IMR-90 (cell line): ENCODE results near the gene ANKRD22. TPM values are rescaled to one million over a fixed set of nuclear protein-coding genes. Genes with fewer than 3 reads are reported as not detected.

Experiments
- ATAC-seq: fragments of 200-7000 bp; cut with Tn5 transposase; 2 replicates; pipeline ENCODE4 v1.9.1; 2020; ENCODE audit warnings: low read depth, mild to moderate bottlenecking, moderate library complexity
- BruUV-seq: library from RNA; stranded (reverse); fragments of 400-500 nt; replicated peaks from 2 replicates; lab custom pipeline; 2021; lab: Mats Ljungman, UMichigan
- CTCF ChIA-PET: fragments of 300-600 bp; formaldehyde crosslinking; extraction: SDS; loops from one replicate; lab custom pipeline; 2021; ENCODE audit warnings: antibody characterized with exemption; lab: Yijun Ruan, JAX
- POLR2A ChIA-PET: fragments of 300-600 bp; sonication (Branson Sonifier 250); formaldehyde crosslinking; loops from one replicate; lab custom pipeline; 2022; ENCODE audit warnings: antibody characterized with exemption; ENCODE audit not compliant: unreplicated experiment; lab: Charles Lee
- DNase-seq: peaks from one replicate; pipeline ENCODE4 v3.0.0; 2013
- H2AFZ ChIP-seq: replicated peaks from 2 replicates; pipeline ENCODE3; 2013; ENCODE audit warnings: low read length, mild to moderate bottlenecking; ENCODE audit not compliant: poor library complexity
- H2AK5ac ChIP-seq: 2 replicates; pipeline ENCODE4 v1.6.1; 2013; ENCODE audit warnings: low read depth, low read length, inconsistent platforms
- H2AK9ac ChIP-seq: replicated peaks from 2 replicates; pipeline ENCODE3; 2013; ENCODE audit warnings: mild to moderate bottlenecking, low read depth, low read length, moderate library complexity; ENCODE audit not compliant: poor library complexity
- H2BK120ac ChIP-seq: 2 replicates; pipeline ENCODE4 v1.6.1; 2013; ENCODE audit warnings: low read depth, low read length, inconsistent platforms
- H2BK15ac ChIP-seq: 3 replicates; pipeline ENCODE4 v1.6.1; 2013; ENCODE audit warnings: low read depth, low read length, inconsistent platforms
- H2BK20ac ChIP-seq: 2 replicates; pipeline ENCODE4 v1.6.1; 2013; ENCODE audit warnings: low read depth, mild to moderate bottlenecking, inconsistent platforms, low read length, moderate library complexity
- H2BK5ac ChIP-seq: 2 replicates; pipeline ENCODE4 v1.6.1; 2013; ENCODE audit warnings: mild to moderate bottlenecking, low read depth, low read length, inconsistent platforms; ENCODE audit not compliant: poor library complexity, severe bottlenecking
- H3K14ac ChIP-seq: replicated peaks from 2 replicates; pipeline ENCODE4 v1.6.1; 2013; ENCODE audit warnings: low read depth, low read length, inconsistent platforms
- H3K18ac ChIP-seq: 2 replicates; pipeline ENCODE4 v1.6.1; 2013; ENCODE audit warnings: low read depth, low read length, control low read depth
- H3K23ac ChIP-seq: 2 replicates; pipeline ENCODE4 v1.6.1; 2013; ENCODE audit warnings: low read depth, low read length, inconsistent platforms
- H3K27ac ChIP-seq: 2 replicates; pipeline ENCODE4 v1.5.1; 2013; ENCODE audit warnings: mild to moderate bottlenecking, control low read depth, low read length; ENCODE audit not compliant: insufficient read depth
- H3K27me3 ChIP-seq: 2 replicates; pipeline ENCODE4 v1.6.1; 2013; ENCODE audit warnings: low read length; ENCODE audit not compliant: control insufficient read depth, insufficient read depth
- H3K36me3 ChIP-seq: 2 replicates; pipeline ENCODE4 v1.6.1; 2013; ENCODE audit warnings: low read length, mixed read lengths; ENCODE audit not compliant: control insufficient read depth, insufficient read depth
- H3K4ac ChIP-seq: 2 replicates; pipeline ENCODE4 v1.6.1; 2013; ENCODE audit warnings: low read depth, low read length, inconsistent platforms
- H3K4me1 ChIP-seq: 2 replicates; pipeline ENCODE4 v1.6.1; 2013; ENCODE audit warnings: low read length, mixed read lengths; ENCODE audit not compliant: control insufficient read depth, insufficient read depth
- H3K4me2 ChIP-seq: 2 replicates; pipeline ENCODE4 v1.6.1; 2013; ENCODE audit warnings: low read depth, mild to moderate bottlenecking, control low read depth, low read length, moderate library complexity
- H3K4me3 ChIP-seq: 2 replicates; pipeline ENCODE4 v1.5.1; 2013; ENCODE audit warnings: low read depth, mild to moderate bottlenecking, control low read depth, low read length, moderate library complexity; ENCODE audit not compliant: insufficient read depth
- H3K56ac ChIP-seq: 2 replicates; pipeline ENCODE4 v1.6.1; 2013; ENCODE audit warnings: low read length, inconsistent platforms; ENCODE audit not compliant: insufficient read depth; ENCODE audit errors: extremely low read depth
- H3K79me1 ChIP-seq, 2 experiments: 2 replicates each; pipeline ENCODE4 v1.6.1; 2013; ENCODE audit warnings: low read length in 2 of 2, inconsistent platforms in 1 of 2, low read depth in 1 of 2
- H3K9ac ChIP-seq: 2 replicates; pipeline ENCODE4 v1.6.1; 2013; ENCODE audit warnings: low read depth, low read length, control low read depth
- H3K9me1 ChIP-seq: 2 replicates; pipeline ENCODE4 v1.6.1; 2013; ENCODE audit warnings: low read length, inconsistent platforms; ENCODE audit not compliant: insufficient read depth
- H3K9me3 ChIP-seq: 2 replicates; pipeline ENCODE4 v1.6.1; 2013; ENCODE audit warnings: low read length; ENCODE audit not compliant: control insufficient read depth, insufficient read depth
- H4K20me1 ChIP-seq: 2 replicates; pipeline ENCODE4 v1.6.1; 2013; ENCODE audit warnings: low read length, inconsistent platforms; ENCODE audit not compliant: insufficient read depth
- H4K5ac ChIP-seq: 2 replicates; pipeline ENCODE4 v1.6.1; 2013; ENCODE audit warnings: mild to moderate bottlenecking, low read depth, low read length, control low read depth
- H4K8ac ChIP-seq, 2 experiments: 2 replicates each; pipeline ENCODE4 v1.6.1; 2013; ENCODE audit warnings: low read depth in 2 of 2, low read length in 2 of 2, control low read depth in 1 of 2, inconsistent platforms in 1 of 2
- H4K91ac ChIP-seq: 2 replicates; pipeline ENCODE4 v1.6.1; 2013; ENCODE audit warnings: low read depth, low read length, inconsistent platforms; ENCODE audit not compliant: insufficient read depth
- BHLHE40 ChIP-seq: fragments of 150-350 bp; IDR thresholded peaks from 2 replicates; pipeline ENCODE4 v1.6.1; 2016; ENCODE audit warnings: mild to moderate bottlenecking, low read depth, low read length
- CHD1 ChIP-seq: IDR thresholded peaks from 2 replicates; pipeline ENCODE4 v1.6.1; 2012; ENCODE audit warnings: low read depth, low read length, improper control_type of control experiment
- FOS ChIP-seq: fragments of 150-350 bp; IDR thresholded peaks from 2 replicates; pipeline ENCODE4 v1.6.1; 2016; ENCODE audit warnings: low read depth, low read length
- MAFK ChIP-seq: IDR thresholded peaks from 2 replicates; pipeline ENCODE4 v1.6.1; 2012; ENCODE audit warnings: low read depth, low read length, improper control_type of control experiment
- MAZ ChIP-seq: IDR thresholded peaks from 2 replicates; pipeline ENCODE4 v1.6.1; 2012; ENCODE audit warnings: low read depth, mild to moderate bottlenecking, low read length, improper control_type of control experiment, moderate library complexity, borderline replicate concordance
- NFE2L2 ChIP-seq: fragments of 150-350 bp; IDR thresholded peaks from 2 replicates; pipeline ENCODE4 v1.6.1; 2016; ENCODE audit warnings: low read depth, mild to moderate bottlenecking, low read length
- RAD21 ChIP-seq: IDR thresholded peaks from 2 replicates; pipeline ENCODE4 v1.6.1; 2012; ENCODE audit warnings: low read length, improper control_type of control experiment
- RCOR1 ChIP-seq: IDR thresholded peaks from 2 replicates; pipeline ENCODE4 v1.6.1; 2012; ENCODE audit warnings: mild to moderate bottlenecking, low read length, improper control_type of control experiment; ENCODE audit not compliant: insufficient replicate concordance
- RFX5 ChIP-seq: IDR thresholded peaks from 2 replicates; pipeline ENCODE4 v1.8.0; 2012; ENCODE audit warnings: low read depth, mild to moderate bottlenecking, low read length, moderate library complexity
- WGBS, 2 experiments: methylation state at CpG; one replicate each; pipeline versions ENCODE4 v1.1.5 to v1.1.7; 2013; ENCODE audit warnings: missing lambda C conversion rate in 2 of 2; ENCODE audit not compliant: insufficient read length in 1 of 2; ENCODE audit errors: extremely low coverage in 2 of 2; 5-methylcytosine and 5-hydroxymethylcytosine counted together
- dilution Hi-C: fragments of 300-500 bp; cut with HindIII; formaldehyde crosslinking; loops from one replicate; pipeline ENCODE4 v1.14.3; 2018; ENCODE audit warnings: low sequenced_read_pairs; ENCODE audit not compliant: unreplicated experiment
- in situ Hi-C: fragments of 300-500 bp; cut with MboI; formaldehyde crosslinking; loops from 3 replicates; pipeline ENCODE4 v1.14.3; 2019; ENCODE audit warnings: low sequenced_read_pairs, inconsistent platforms, mixed read lengths
- intact Hi-C: fragments of 100-400 bp; cut with micrococcal nuclease; formaldehyde crosslinking; loops from 2 replicates; pipeline ENCODE4 v1.10.0; 2022
- polyA plus RNA-seq, 3 experiments: library from polyadenylated mRNA; depleted of rRNA; stranded (reverse); fragments of >200 nt; gene quantifications; 2 replicates each; pipeline ENCODE4 v1.2.3, GENCODE V29; 2012; ENCODE audit warnings: low replicate concordance in 1 of 3
- total RNA-seq: library from RNA; depleted of rRNA; stranded (reverse); fragments of >200 nt; gene quantifications from 2 replicates; pipeline ENCODE4 v1.2.3, GENCODE V29; 2012
- TF ChIP-seq, protein P1 (sequence below): fragments of 150-350 bp; IDR thresholded peaks from 2 replicates; pipeline ENCODE4 v1.6.1; 2017; ENCODE audit warnings: mild to moderate bottlenecking, antibody characterized with exemption, low read length, low read depth

Gene ANKRD22
- total and polyA plus RNA-seq, 2 of the 4 experiments (the other 2 are of a cell fraction), result not detected

GRCh38 chr10:88893611-88894010 is 42.0 kb upstream of the ANKRD22 start:
- peak overlapping the region; percentile 52; the same call in 1 of the 2 replicates for H2AK5ac ChIP-seq
- H3K9me3 ChIP-seq, result no peaks in the 10 kb centered on the region
- ChIA-PET POLR2A (no interaction called here), CTCF (no interaction called here)
- no peaks in the 10 kb centered on the region for H3K27me3 ChIP-seq
- no peak overlapping the region; the same call in 1 of the 2 replicates for H3K4me3 ChIP-seq
- H4K91ac ChIP-seq, result peak overlapping the region; percentile 63
- H3K9ac ChIP-seq, result peak overlapping the region; percentile 4; the same call in 1 of the 2 replicates
- BruUV-seq, result no TSS peak
- DNase-seq, result peak; percentile 40
- H2BK20ac ChIP-seq, result peak overlapping the region; percentile 87
- H4K8ac ChIP-seq, result peak overlapping the region; percentile 46 to 83
- TF ChIP-seq RAD21 (no peak), MAZ (no peak), BHLHE40 (no peak), RCOR1 (no peak), CHD1 (no peak), RFX5 (no peak), FOS (no peak), MAFK (no peak), NFE2L2 (no peak)
- TF ChIP-seq, protein P1, sequence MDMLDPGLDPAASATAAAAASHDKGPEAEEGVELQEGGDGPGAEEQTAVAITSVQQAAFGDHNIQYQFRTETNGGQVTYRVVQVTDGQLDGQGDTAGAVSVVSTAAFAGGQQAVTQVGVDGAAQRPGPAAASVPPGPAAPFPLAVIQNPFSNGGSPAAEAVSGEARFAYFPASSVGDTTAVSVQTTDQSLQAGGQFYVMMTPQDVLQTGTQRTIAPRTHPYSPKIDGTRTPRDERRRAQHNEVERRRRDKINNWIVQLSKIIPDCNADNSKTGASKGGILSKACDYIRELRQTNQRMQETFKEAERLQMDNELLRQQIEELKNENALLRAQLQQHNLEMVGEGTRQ, result no peak
- H4K5ac ChIP-seq, result peak overlapping the region; percentile 83; the same call in 1 of the 2 replicates
- intact Hi-C loops (no loop called here), dilution Hi-C loops (no loop called here), in situ Hi-C loops (no loop called here)
- peak overlapping the region; percentile 94 for H2BK5ac ChIP-seq
- H3K4ac ChIP-seq, result peak overlapping the region; percentile 76; the same call in 1 of the 2 replicates
- ATAC-seq, result peak; percentile 13; the same call in 1 of the 2 replicates
- peak overlapping the region; percentile 79; the same call in 1 of the 2 replicates for H3K23ac ChIP-seq
- H3K4me2 ChIP-seq, result peak overlapping the region; percentile 77; the same call in 1 of the 2 replicates
- peaks cover 38 to 63% of the 10 kb centered on the region in 2 experiments for H3K79me1 ChIP-seq
- peaks cover 2% of the 10 kb centered on the region; the same call in 1 of the 2 replicates for H3K36me3 ChIP-seq
- H3K27ac ChIP-seq, result peak overlapping the region; percentile 66; the same call in 1 of the 2 replicates
- peak overlapping the region; percentile 93; the same call in 1 of the 2 replicates for H3K18ac ChIP-seq
- H2AFZ ChIP-seq, result no peak overlapping the region
- H3K14ac ChIP-seq, result peak overlapping the region; percentile 75; the same call in 1 of the 2 replicates
- H2AK9ac ChIP-seq, result no peak overlapping the region
- H4K20me1 ChIP-seq, result no peaks in the 10 kb centered on the region; the same call in 1 of the 2 replicates
- WGBS, 2 experiments, result no CpG with 5 or more reads among the region's 3 CpGs
- H2BK120ac ChIP-seq, result peak overlapping the region; percentile 82
- H2BK15ac ChIP-seq, result peak overlapping the region; percentile 86
- peaks cover 40% of the 10 kb centered on the region for H3K4me1 ChIP-seq
- H3K9me1 ChIP-seq, result peaks cover 19% of the 10 kb centered on the region
- peak overlapping the region; percentile 29; the same call in 1 of the 2 replicates for H3K56ac ChIP-seq
